AG04449 (cell line): ENCODE data around the gene DENND4C.
A peak's percentile ranks its signal among the peaks of the same experiment; 100 is the strongest.

ENCODE experiments used
- CTCF ChIA-PET: fragments of 350-600 bp; formaldehyde crosslinking; extraction: SDS; loops from one replicate; lab custom pipeline; 2021; ENCODE audit warnings: antibody characterized with exemption; lab: Yijun Ruan, JAX
- POLR2A ChIA-PET: fragments of 400-600, 350-600 bp; formaldehyde crosslinking; extraction: SDS; loops from one replicate; lab custom pipeline; 2020; ENCODE audit warnings: antibody characterized with exemption, inconsistent platforms; lab: Yijun Ruan, JAX
- DNase-seq: peaks from one replicate; pipeline ENCODE4 v3.0.0-alpha.2; 2010; ENCODE audit warnings: low read depth, low spot score
- H3K4me3 ChIP-seq: 2 replicates; pipeline ENCODE4 v1.5.1; 2011; ENCODE audit warnings: low read depth, mild to moderate bottlenecking, control low read depth, low read length
- TF ChIP-seq, protein P1 (sequence below): IDR thresholded peaks from one replicate; pipeline ENCODE4 v1.5.1; 2011; ENCODE audit warnings: mild to moderate bottlenecking, moderate library complexity, low read length, control low read depth, inconsistent platforms; ENCODE audit not compliant: insufficient read depth; ENCODE audit errors: missing control alignments

DENND4C gene

DNA sequence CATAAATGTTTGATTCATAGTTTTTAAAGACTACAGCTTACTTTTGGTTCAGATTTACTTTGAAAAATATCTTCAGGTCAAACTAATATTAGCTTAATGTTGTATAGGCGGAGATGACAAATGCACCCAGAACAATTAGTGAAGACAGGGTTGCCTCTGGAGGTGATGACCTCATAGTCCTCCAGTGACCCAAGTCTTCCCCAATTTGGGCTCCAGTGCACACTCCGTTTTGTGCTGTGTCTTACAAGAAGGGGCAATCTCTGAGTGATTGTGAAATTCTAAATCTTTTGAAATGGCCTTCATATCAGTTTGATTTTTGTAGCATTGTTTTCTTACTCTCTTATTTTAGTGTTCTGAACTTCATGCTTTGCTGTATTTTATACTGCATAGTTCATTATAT lies 57.6 kb downstream of the DENND4C start:
- ChIA-PET CTCF (interaction anchor here (1.6 kb wide), 1 partner anchor 10 kb away, joined by 3 read pairs; no protein-coding TSS in a partner anchor), POLR2A (no interaction called here)
- DNase-seq, result no peak
- TF ChIP-seq, protein P1, sequence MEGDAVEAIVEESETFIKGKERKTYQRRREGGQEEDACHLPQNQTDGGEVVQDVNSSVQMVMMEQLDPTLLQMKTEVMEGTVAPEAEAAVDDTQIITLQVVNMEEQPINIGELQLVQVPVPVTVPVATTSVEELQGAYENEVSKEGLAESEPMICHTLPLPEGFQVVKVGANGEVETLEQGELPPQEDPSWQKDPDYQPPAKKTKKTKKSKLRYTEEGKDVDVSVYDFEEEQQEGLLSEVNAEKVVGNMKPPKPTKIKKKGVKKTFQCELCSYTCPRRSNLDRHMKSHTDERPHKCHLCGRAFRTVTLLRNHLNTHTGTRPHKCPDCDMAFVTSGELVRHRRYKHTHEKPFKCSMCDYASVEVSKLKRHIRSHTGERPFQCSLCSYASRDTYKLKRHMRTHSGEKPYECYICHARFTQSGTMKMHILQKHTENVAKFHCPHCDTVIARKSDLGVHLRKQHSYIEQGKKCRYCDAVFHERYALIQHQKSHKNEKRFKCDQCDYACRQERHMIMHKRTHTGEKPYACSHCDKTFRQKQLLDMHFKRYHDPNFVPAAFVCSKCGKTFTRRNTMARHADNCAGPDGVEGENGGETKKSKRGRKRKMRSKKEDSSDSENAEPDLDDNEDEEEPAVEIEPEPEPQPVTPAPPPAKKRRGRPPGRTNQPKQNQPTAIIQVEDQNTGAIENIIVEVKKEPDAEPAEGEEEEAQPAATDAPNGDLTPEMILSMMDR, result no peak
- no peak overlapping the region for H3K4me3 ChIP-seq

DNA sequence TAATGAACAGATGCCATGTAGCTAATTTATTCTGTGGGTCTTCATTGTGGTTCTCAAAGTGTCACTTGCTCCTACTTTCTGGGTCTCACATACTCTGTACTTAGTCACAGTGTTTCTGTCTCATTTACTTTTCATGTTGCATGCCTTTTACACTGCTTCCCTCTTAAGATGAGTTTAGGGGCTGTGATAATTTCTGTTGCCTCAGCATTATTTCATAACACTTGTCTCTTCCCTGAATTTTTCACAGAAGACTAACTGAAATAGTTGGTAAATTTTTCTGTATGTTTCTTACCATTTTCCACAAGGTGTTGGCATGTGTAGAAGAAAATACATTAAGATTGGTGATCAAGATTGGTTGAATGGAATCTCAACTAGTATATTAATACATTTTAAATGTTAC lies 59.6 kb downstream of the DENND4C start:
- TF ChIP-seq, protein P1, result no peak
- H3K4me3 ChIP-seq, result no peak overlapping the region
- POLR2A ChIA-PET, result no interaction called here
- DNase-seq, result no peak
- CTCF ChIA-PET, result no interaction called here

DNA sequence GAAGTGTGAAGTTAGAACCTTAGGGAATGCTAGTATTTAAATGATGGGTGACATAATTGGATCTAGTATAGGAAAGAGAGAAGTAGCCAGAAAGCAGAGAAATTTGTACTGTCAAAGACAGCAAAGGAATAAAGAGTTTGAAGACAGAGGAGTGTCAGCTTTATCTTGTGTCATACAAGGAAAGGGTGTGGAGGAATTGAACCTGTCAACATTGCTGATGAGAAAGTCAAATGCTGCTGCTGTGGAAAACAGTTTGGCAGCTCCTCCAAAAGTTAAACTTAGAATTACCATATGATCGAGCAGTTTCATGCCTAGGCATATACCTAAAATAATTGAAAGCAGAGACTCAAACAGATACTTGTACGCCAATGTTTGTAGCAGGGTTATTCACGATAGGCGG lies 63.7 kb downstream of the DENND4C start:
- ChIA-PET CTCF (no interaction called here), POLR2A (no interaction called here)
- no peak overlapping the region for H3K4me3 ChIP-seq
- no peak for DNase-seq
- TF ChIP-seq, protein P1, result no peak

DNA sequence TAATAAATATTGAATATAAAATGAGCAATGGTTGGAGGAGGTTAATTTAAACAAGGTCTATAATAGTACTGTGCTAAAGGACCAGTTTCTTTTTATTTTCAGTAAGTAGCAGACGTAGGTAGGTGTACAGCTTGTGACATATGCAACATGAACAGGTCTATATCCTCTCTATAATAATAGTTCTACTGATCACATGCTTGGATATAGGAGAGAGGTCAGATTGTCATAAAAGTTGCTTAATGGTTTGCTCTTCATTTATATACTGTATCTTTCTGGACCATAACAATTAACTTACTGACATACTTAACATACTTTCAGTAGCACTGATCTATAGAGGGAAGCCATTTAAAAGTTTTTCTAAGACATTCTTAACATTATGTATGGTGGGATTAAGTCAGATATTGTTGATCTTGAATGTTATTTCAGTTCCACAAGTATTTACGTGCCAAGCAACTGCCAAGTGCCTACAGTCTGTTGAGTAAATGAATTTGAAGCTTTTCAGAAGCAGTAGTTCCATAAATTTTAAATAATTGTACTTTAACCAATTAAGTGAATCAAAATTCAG lies 68.0 kb downstream of the DENND4C start:
- H3K4me3 ChIP-seq, result no peak overlapping the region
- CTCF ChIA-PET, result no interaction called here
- TF ChIP-seq, protein P1, result no peak
- POLR2A ChIA-PET, result no interaction called here
- peak; percentile 49 for DNase-seq

DNA sequence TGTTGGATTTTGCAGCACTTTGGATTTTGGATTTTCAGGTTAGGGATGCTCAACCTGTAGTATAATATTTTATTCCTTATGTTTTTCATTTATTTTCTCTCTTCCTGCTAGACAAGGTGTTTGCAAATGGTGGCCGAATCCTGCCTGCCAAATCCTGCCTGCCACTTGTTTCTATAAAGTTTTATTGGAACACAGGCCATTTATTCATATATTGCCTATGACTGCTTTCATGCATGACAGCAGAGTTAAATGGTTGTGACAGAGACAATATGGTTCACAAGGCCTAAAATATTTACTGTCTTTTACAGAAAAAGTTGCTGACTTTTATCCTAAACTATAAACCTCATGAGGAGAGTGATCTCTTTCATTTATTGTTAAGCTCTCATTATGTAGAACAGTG lies 72.7 kb downstream of the DENND4C start:
- POLR2A ChIA-PET, result no interaction called here
- DNase-seq, result no peak
- TF ChIP-seq, protein P1, result no peak
- no peak overlapping the region for H3K4me3 ChIP-seq
- CTCF ChIA-PET, result no interaction called here

DNA sequence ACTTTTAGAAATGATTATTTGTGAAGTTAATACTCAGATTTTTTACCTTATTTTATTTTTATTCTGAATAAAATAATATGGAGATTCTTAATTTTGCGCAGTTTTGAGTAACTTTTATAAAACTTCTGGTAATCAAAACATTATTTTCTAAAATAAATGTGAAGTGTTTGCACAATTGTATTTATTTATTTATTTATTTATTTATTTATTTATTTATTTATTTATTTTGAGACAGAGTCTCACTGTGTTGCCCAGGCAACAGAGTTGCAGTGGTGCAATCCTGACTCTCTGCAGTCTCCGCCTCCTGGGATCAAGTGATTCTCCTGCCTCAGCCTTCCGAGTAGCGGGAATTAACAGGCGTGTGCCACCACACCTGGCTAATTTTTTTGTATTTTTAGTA lies 76.1 kb downstream of the DENND4C start:
- ChIA-PET POLR2A (no interaction called here), CTCF (no interaction called here)
- no peak overlapping the region for H3K4me3 ChIP-seq
- DNase-seq, result no peak
- TF ChIP-seq, protein P1, result no peak
